Hepatocyte (in vitro differentiated cells): ENCODE data around the gene P4HTM.

Experiments used
- CTCF ChIP-seq: fragments of 200-600 bp; sonication (generic); IDR thresholded peaks from 2 replicates; pipeline ENCODE4 v1.5.1; 2016; ENCODE audit warnings: antibody characterized with exemption, mild to moderate bottlenecking; ENCODE audit not compliant: poor library complexity
- EZH2 ChIP-seq: fragments of 200-600 bp; sonication (generic); IDR thresholded peaks from 2 replicates; pipeline ENCODE4 v1.6.1; 2016; ENCODE audit warnings: antibody characterized with exemption, mild to moderate bottlenecking, borderline replicate concordance
- EZH2phosphoT487 ChIP-seq: fragments of 200-600 bp; sonication (generic); IDR thresholded peaks from one replicate; pipeline ENCODE4 v1.6.1; 2018; ENCODE audit warnings: antibody characterized with exemption, mild to moderate bottlenecking, low read depth, moderate library complexity; ENCODE audit not compliant: unreplicated experiment, severe bottlenecking

GRCh38 chr3:49005303-49005680 is 15.3 kb downstream of the P4HTM start:
- no peak for TF ChIP-seq CTCF
- no peak for TF ChIP-seq EZH2
- no peak for TF ChIP-seq EZH2phosphoT487
